ENCODE data around the gene FOXK1. TPM values are rescaled to one million over a fixed set of nuclear protein-coding genes. Genes with fewer than 3 reads are reported as not detected.
A peak's percentile ranks its signal among the peaks of the same experiment; 100 is the strongest.

The FOXK1 gene
- total RNA-seq, 4 donors from 2014 or later, result 28.0 to 59.9 (median 34.2) TPM

GRCh38 chr7:4681218-4681851 lies 760 bp upstream of the FOXK1 start:
- no peaks in the 10 kb centered on the region for H3K9me3 ChIP-seq

GRCh38 chr7:4682621-4683042 lies 537 bp downstream of the FOXK1 start:
- Histone ChIP-seq H3K27ac (peak overlapping the region; percentile 88 to 98 (median 96)), H3K27me3 (no peaks in the 10 kb centered on the region), H3K4me3 (peak overlapping the region; percentile 82 to 98 (median 95)), H3K36me3 (no peaks in the 10 kb centered on the region), H3K9me3 (no peaks in the 10 kb centered on the region), H3K4me1 (peaks cover 11 to 38% (median 20%) of the 10 kb centered on the region in 4 donors)
- TF ChIP-seq POLR2A (IDR thresholded peaks at IDR 0.05) (no peak), CTCF (IDR thresholded peaks at IDR 0.05) (no peak), EP300 (IDR thresholded peaks at IDR 0.05; ENCODE audit: low read depth) (no peak), POLR2AphosphoS5 (IDR thresholded peaks at IDR 0.05) (no peak)
- WGBS, 2 donors (ENCODE audit: low coverage in 1 of 2), result 1% methylated on average over 30 of the region's 47 CpGs; no CpG with 5 or more reads in 1 of the 2 donors
- in situ Hi-C loops (cut with MboI; ENCODE audit: low pct_ligation_motif_present in 1 of 4, low pct_unique_long_range_greater_than_20kb in 1 of 4, low sequenced_read_pairs in 3 of 4) (loop anchor here in 1 of 4 donors (10.0 kb wide), 2 partner anchors 48 to 62 kb away; no protein-coding TSS in a partner anchor), intact Hi-C loops (cut with DNase I; ENCODE audit: low total_unique reads) (loop anchor here (2.0 to 5.0 kb wide), 2 partner anchors 40 to 65 kb away; no protein-coding TSS in a partner anchor)
- peak; percentile 58 for DNase-seq

More at GRCh38 chr7:4681218-4681851, 760 bp upstream of the FOXK1 start:
- no peaks in the 10 kb centered on the region for H3K27me3 ChIP-seq
- peak overlapping the region; percentile 71 to 83 (median 76) for H3K27ac ChIP-seq
- in situ Hi-C loops (cut with MboI; ENCODE audit: low pct_ligation_motif_present in 1 of 4, low pct_unique_long_range_greater_than_20kb in 1 of 4, low sequenced_read_pairs in 3 of 4), result loop anchor here in 1 of 4 donors (10.0 kb wide), 2 partner anchors 47 to 63 kb away; no protein-coding TSS in a partner anchor
- TF ChIP-seq POLR2AphosphoS5 (IDR thresholded peaks at IDR 0.05), result no peak
- no peak for TF ChIP-seq EP300 (IDR thresholded peaks at IDR 0.05; ENCODE audit: low read depth)
- TF ChIP-seq CTCF (IDR thresholded peaks at IDR 0.05), result no peak
- no peak for TF ChIP-seq POLR2A (IDR thresholded peaks at IDR 0.05)
- H3K36me3 ChIP-seq, result no peaks in the 10 kb centered on the region
- H3K4me1 ChIP-seq, result peaks cover 11 to 30% (median 20%) of the 10 kb centered on the region in 4 donors
- DNase-seq, result no peak
- intact Hi-C loops (cut with DNase I; ENCODE audit: low total_unique reads), result loop anchor here (5.0 kb wide), 1 partner anchor 66 kb away; no protein-coding TSS in a partner anchor
- WGBS, 2 donors (ENCODE audit: low coverage in 1 of 2), result 73 to 77% methylated on average over 6 of the region's 6 CpGs
- H3K4me3 ChIP-seq, result peak overlapping the region; percentile 44 to 50 (median 44)

- Histone ChIP-seq H3K36me3 (no peaks in the 10 kb centered on the region), H3K27ac (peak overlapping the region; percentile 88 to 98 (median 96)), H3K27me3 (no peaks in the 10 kb centered on the region), H3K4me1 (peaks cover 11 to 39% (median 20%) of the 10 kb centered on the region in 4 donors), H3K9me3 (no peaks in the 10 kb centered on the region), H3K4me3 (peak overlapping the region; percentile 82 to 98 (median 95))
- intact Hi-C loops (cut with DNase I; ENCODE audit: low total_unique reads), result loop anchor here (2.0 to 5.0 kb wide), 2 partner anchors 40 to 64 kb away; no protein-coding TSS in a partner anchor
- 1% methylated on average over 14 of the region's 23 CpGs; no CpG with 5 or more reads in 1 of the 2 donors for WGBS, 2 donors (ENCODE audit: low coverage in 1 of 2)
- peak; percentile 47 for DNase-seq
- TF ChIP-seq POLR2A (IDR thresholded peaks at IDR 0.05) (no peak), POLR2AphosphoS5 (IDR thresholded peaks at IDR 0.05) (no peak), CTCF (IDR thresholded peaks at IDR 0.05) (no peak), EP300 (IDR thresholded peaks at IDR 0.05; ENCODE audit: low read depth) (no peak)
- in situ Hi-C loops (cut with MboI; ENCODE audit: low pct_ligation_motif_present in 1 of 4, low pct_unique_long_range_greater_than_20kb in 1 of 4, low sequenced_read_pairs in 3 of 4), result loop anchor here in 1 of 4 donors (10.0 kb wide), 2 partner anchors 48 to 62 kb away; no protein-coding TSS in a partner anchor
These were observed 1.2 kb downstream of the FOXK1 start for GRCh38 chr7:4683043-4683883.

All from transverse colon (tissue), 4 donors.